Small intestine (tissue), 7 donors: ENCODE measurements around the gene FEM1B. TPM values are rescaled to one million over a fixed set of nuclear protein-coding genes. Genes with fewer than 3 reads are reported as not detected.
A peak's percentile ranks its signal among the peaks of the same experiment; 100 is the strongest.

Experiments
- DNase-seq, 2 donors: peaks; one replicate each; pipeline versions ENCODE4 v3.0.0 to v3.0.0-alpha.2; 2013
- FAIRE-seq: peaks from 2 replicates; lab custom pipeline; 2012; peaks lifted over from hg19 to GRCh38; lab: Jason Lieb, UNC
- H3K27ac ChIP-seq, 3 donors: one replicate each; pipeline ENCODE4 v1.5.1; 2013; ENCODE audit warnings: low read length in 2 of 3, mild to moderate bottlenecking in 2 of 3, control low read depth in 1 of 3, inconsistent platforms in 1 of 3, low read depth in 1 of 3, moderate library complexity in 1 of 3
- H3K27me3 ChIP-seq, 3 donors: one replicate each; pipeline ENCODE4 v1.6.1; 2013; ENCODE audit warnings: low read length in 3 of 3, inconsistent platforms in 1 of 3; ENCODE audit not compliant: control insufficient read depth in 3 of 3, insufficient read depth in 3 of 3
- H3K36me3 ChIP-seq, 3 donors: one replicate each; pipeline ENCODE4 v1.6.1; 2013; ENCODE audit warnings: low read length in 3 of 3, inconsistent platforms in 1 of 3, low read depth in 1 of 3, mild to moderate bottlenecking in 1 of 3, moderate library complexity in 1 of 3; ENCODE audit not compliant: control insufficient read depth in 3 of 3, insufficient read depth in 2 of 3
- H3K4me1 ChIP-seq, 3 donors: one replicate each; pipeline ENCODE4 v1.6.1; 2013; ENCODE audit warnings: low read length in 2 of 3, inconsistent platforms in 1 of 3, low read depth in 1 of 3, mild to moderate bottlenecking in 1 of 3, moderate library complexity in 1 of 3; ENCODE audit not compliant: control insufficient read depth in 3 of 3, insufficient read depth in 2 of 3
- H3K4me3 ChIP-seq, 3 donors: one replicate each; pipeline ENCODE4 v1.5.1; 2013; ENCODE audit warnings: low read length in 3 of 3, control low read depth in 1 of 3, inconsistent platforms in 1 of 3, low read depth in 1 of 3, mild to moderate bottlenecking in 1 of 3, moderate library complexity in 1 of 3
- H3K9me3 ChIP-seq, 2 donors: one replicate each; pipeline ENCODE4 v1.6.1; 2013; ENCODE audit warnings: low read depth in 1 of 2, low read length in 1 of 2; ENCODE audit not compliant: control insufficient read depth in 2 of 2, insufficient read depth in 1 of 2
- WGBS, 3 donors: extraction: QIAGEN DNeasy Blood & Tissue Kit; methylation state at CpG; one replicate each; pipeline ENCODE4 v1.1.7; 2013; 5-methylcytosine and 5-hydroxymethylcytosine counted together
- polyA plus RNA-seq, 4 donors: library from polyadenylated mRNA; stranded (reverse) in 3 of 4; unstranded in 1 of 4; fragments of 200-250 nt in 3 of 4; fragments of 120-200 nt in 1 of 4; gene quantifications; one replicate each; pipeline versions ENCODE4 v1.2.1 to v1.2.3, GENCODE V29; 2013
- donor health status: healthy with polysubstance abuse.
- donor health status: control.
- donor health status: control.
- donor health status: Bipolar disorder and iron deficiency.
- donor health status: healthy.

FEM1B gene
- polyA plus RNA-seq, 4 donors, result 11.3 to 54.7 (median 13.6) TPM

DNA sequence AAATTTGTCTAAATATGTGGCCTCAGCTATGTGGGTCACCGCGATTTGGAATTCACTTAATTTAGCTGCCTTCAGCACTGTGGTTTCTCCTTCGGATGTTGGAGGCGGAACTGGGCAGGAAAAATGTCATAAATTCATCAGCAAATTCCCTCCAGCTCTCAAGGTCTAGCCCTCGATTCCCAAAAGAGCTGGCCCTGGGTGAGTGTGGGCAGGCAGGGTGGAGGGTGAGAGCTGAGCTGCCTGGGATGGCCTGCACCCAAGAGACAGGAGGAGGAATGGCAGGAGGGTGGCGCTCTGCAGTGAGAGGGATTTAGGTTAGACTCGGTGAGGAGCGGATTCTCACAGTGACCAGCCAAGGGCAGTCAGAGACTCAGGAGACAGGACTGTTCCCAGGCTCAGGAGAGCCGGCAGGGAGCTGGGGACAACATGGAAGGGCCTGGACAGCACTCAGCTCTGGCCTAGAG lies 57.1 kb downstream of the FEM1B start:
- Histone ChIP-seq H3K27me3 (peaks cover 0 to 6% (median 0%) of the 10 kb centered on the region in 3 donors), H3K4me1 (no peaks in the 10 kb centered on the region), H3K4me3 (no peak overlapping the region), H3K36me3 (no peaks in the 10 kb centered on the region), H3K27ac (no peak overlapping the region), H3K9me3 (no peaks in the 10 kb centered on the region)
- 70 to 81% (median 77%) methylated on average over 9 of the region's 9 CpGs for WGBS, 3 donors
- DNase-seq, result no peak
- no peak for FAIRE-seq

DNA sequence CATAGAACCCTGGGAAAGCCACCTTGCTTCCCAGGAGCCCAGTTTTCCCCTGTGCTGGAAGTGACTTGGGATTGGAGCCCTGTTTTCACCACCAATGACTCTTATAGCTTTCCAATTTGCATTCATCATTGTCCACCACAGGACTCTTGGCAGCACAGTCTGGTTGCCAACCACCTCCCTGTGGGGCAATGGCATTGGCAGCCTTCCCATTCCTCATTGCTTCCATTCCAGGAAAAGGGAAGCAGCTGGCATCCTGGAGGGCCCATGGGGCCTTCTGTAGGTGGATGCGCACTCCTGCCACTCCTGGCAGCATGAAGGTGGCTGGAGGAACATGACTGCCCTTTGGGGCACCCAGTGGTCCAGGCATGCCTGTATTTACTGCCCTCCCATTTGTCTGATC lies 57.7 kb downstream of the FEM1B start:
- no peak for FAIRE-seq
- WGBS, 3 donors, result 75 to 85% (median 75%) methylated on average over 1 of the region's 1 CpG
- DNase-seq, result peak in 1 of 2 donors; percentile 5

DNA sequence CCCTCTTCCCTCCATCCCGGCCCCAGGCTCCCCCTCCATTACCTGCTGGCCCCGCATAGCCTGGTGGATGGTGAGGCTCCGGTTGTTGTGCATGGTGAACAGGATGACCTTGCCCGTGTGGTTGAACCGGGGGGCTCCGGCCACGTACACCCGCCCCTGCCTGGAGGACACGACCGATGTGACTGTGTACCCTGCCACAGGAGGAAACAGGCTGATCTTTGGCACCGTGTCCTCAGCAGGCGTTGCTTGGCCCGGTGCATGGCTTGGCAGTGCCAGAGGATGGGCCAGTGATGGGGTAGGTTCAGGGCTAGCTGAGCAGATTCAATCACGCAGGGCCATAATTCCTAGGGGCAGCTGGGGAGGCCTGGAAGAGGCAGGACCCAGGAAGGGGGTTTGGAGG lies 58.1 kb downstream of the FEM1B start:
- WGBS, 3 donors, result 75 to 85% (median 81%) methylated on average over 14 of the region's 14 CpGs
- DNase-seq (no peak), FAIRE-seq (no peak)
- Histone ChIP-seq H3K27ac (no peak overlapping the region), H3K4me1 (no peaks in the 10 kb centered on the region), H3K9me3 (no peaks in the 10 kb centered on the region), H3K36me3 (no peaks in the 10 kb centered on the region), H3K27me3 (peaks cover 0 to 6% (median 0%) of the 10 kb centered on the region in 3 donors), H3K4me3 (no peak overlapping the region)

More for the DNA sequence above, 57.7 kb downstream of the FEM1B start:
- Histone ChIP-seq H3K9me3 (no peaks in the 10 kb centered on the region), H3K4me3 (no peak overlapping the region), H3K27ac (no peak overlapping the region), H3K27me3 (peaks cover 0 to 6% (median 0%) of the 10 kb centered on the region in 3 donors), H3K36me3 (no peaks in the 10 kb centered on the region), H3K4me1 (no peaks in the 10 kb centered on the region)

DNA sequence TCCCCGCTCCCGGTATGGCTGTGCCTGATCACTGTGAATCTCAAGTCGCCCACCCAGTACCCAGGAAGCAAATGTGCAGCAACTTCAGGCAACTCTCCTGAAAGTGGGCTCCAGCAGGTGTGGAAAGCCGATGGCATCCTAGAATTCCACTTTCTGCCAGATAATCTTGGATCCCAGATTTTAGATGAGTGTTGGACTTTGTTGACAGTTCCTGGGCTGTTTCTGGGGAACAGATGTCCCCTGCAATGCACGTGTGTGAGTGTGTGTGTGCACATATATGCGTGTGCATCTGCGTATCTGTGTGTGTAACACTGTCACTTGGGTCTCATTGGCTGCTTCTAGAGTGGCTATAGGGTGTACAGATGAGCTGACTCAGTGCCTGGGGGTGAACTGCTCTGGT lies 59.0 kb downstream of the FEM1B start:
- FAIRE-seq, result no peak
- Histone ChIP-seq H3K4me1 (no peaks in the 10 kb centered on the region), H3K36me3 (no peaks in the 10 kb centered on the region), H3K9me3 (no peaks in the 10 kb centered on the region), H3K4me3 (no peak overlapping the region), H3K27me3 (peaks cover 0 to 2% (median 0%) of the 10 kb centered on the region in 3 donors), H3K27ac (no peak overlapping the region)
- no peak for DNase-seq
- WGBS, 3 donors, result 81 to 88% (median 86%) methylated on average over 7 of the region's 7 CpGs

DNA sequence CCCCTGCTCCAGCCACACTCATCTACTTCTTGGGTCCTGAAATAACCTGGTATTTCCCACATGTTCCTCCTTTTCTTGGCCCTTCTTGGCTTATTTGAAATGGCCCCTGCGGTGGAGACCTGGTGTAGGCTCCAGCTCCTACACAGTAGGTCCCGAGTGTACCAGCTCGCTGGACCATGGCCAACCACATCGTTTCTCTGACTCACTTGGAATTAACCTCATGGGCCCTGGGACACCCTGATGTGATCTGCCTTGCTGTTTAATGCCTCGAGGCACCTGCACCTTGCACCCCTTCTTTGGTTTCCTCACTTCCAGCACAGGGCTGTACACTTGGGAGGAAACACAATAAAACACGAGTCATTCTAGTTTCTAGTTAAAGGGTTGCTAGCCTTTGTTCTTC lies 60.3 kb downstream of the FEM1B start:
- 40 to 61% (median 52%) methylated on average over 6 of the region's 6 CpGs for WGBS, 3 donors
- H3K4me3 ChIP-seq, result no peak overlapping the region
- H3K36me3 ChIP-seq, result no peaks in the 10 kb centered on the region
- no peaks in the 10 kb centered on the region for H3K9me3 ChIP-seq
- DNase-seq (no peak), FAIRE-seq (no peak)
- H3K27me3 ChIP-seq, result peaks cover 0 to 2% (median 0%) of the 10 kb centered on the region in 3 donors
- no peaks in the 10 kb centered on the region for H3K4me1 ChIP-seq
- no peak overlapping the region for H3K27ac ChIP-seq

DNA sequence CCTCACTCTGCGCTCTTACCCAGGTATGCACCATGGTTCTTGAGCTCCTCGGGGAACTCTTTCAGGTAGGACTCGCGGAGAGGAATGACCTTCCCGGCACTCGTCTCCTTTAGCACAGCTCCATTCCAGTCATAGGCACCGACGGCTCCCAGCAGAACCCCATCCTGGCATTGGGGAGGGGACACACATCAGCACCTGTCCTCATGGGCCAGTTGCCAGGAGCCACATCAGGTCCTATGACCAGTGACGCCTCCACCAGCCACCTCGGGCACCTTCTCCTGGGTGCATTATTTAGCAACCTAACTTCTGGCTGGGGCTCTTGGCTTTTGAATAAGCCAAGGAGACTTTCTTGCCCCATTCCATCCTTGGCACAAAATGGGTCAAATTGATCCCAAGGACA lies 61.9 kb downstream of the FEM1B start:
- FAIRE-seq, result no peak
- Histone ChIP-seq H3K4me1 (no peaks in the 10 kb centered on the region), H3K4me3 (no peak overlapping the region), H3K27me3 (no peaks in the 10 kb centered on the region), H3K36me3 (no peaks in the 10 kb centered on the region), H3K9me3 (no peaks in the 10 kb centered on the region), H3K27ac (no peak overlapping the region)
- no peak for DNase-seq
- 86 to 91% (median 87%) methylated on average over 10 of the region's 10 CpGs for WGBS, 3 donors

DNA sequence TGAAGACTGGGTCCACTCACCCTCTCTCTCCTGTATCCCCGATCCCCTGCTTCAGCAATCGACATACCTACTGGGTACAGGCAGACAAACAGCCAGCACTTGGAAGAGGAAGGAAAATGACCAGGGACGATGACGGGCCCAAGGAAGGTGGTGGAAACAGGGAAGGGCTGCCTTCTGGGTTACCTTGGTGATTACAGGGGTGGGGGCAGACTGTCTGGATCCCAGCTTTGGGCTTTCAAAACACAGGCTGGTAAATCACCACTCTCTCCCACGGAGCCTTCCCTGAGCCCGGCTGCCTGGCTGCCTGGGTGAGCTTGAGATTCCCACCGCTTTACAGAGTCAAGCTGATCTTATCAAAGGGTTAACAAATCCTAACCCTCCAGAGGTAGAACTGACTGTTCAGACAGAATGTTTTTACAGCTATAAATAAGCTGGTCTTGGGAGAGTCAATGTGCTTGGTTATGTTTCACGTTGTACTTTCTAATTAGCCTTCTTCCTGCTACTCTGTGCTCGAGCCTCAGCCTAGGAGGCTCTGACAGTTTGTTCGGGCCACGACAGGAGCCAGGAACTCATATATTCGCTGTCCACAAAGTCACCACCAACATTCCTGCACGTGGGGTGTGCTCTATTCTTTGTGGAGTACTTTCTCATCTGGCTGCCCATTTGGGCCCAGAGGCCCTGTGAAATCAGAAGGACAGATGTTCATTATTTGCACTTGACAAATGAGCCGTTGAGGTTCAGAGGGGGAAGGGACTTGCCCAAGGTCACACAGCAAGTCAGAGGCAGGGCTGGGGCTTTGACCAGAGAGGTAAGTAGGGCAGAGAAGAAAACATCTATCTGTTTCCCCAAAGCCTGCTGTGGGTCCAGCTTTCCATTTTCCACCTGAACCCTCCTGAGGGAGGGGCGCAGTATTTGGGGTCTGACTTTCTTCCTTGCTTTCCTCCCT lies 63.5 kb downstream of the FEM1B start:
- H3K9me3 ChIP-seq, result no peaks in the 10 kb centered on the region
- no peaks in the 10 kb centered on the region for H3K36me3 ChIP-seq
- 71 to 77% (median 71%) methylated on average over 15 of the region's 15 CpGs for WGBS, 3 donors
- no peaks in the 10 kb centered on the region for H3K4me1 ChIP-seq
- no peak for FAIRE-seq
- H3K27me3 ChIP-seq, result no peaks in the 10 kb centered on the region
- no peak for DNase-seq
- H3K4me3 ChIP-seq, result no peak overlapping the region
- peak overlapping the region in 1 of 3 donors; percentile 23 for H3K27ac ChIP-seq

DNA sequence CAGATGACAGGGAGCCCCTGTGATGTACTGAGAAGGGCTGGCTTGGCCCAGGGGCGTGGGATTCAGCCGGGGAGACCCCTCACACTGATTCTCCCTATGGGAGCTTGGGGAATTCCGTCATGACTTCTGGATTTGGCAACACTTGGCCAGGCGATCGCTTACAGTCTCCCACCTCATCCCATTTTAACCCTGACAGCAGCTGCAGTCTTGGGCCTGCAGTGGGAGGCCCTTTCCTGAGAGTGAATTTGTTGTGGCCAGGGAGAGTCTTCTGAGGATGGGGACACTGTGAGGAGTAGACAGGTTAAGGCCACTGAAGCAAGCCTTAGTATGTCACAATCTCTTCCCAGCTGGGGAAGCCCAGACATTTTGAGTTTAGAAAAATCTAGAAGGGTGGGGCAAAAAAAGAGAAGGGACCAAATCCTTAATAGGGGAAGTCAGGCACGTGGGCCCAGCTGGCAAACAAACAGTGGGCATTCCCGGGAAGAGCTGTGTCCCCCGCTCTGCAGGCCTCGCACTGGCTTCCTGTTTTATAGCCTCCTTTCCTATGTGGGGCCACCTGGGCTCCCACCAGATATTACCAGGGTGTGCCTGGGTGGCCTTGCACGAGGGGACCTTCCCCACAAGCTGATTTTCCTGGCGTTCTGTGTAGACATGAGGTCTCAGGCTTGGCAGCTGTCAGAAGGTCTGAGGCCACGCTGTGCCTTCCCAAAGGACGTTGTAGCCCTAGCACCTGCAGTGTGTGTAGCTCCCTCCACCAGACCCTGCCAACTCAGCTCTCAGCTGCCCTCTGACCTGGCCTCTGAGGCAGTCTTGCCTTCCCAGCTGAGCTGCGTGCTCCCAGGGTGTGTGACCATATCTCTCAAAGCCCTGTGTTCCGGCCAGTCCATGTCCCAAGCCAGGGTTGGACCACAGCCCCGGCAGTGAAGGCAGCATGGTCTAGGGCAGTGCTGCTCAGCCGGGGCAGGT lies 64.5 kb downstream of the FEM1B start:
- Histone ChIP-seq H3K9me3 (no peaks in the 10 kb centered on the region), H3K4me1 (no peaks in the 10 kb centered on the region), H3K27me3 (no peaks in the 10 kb centered on the region), H3K4me3 (no peak overlapping the region), H3K36me3 (no peaks in the 10 kb centered on the region), H3K27ac (peak overlapping the region in 1 of 3 donors; percentile 23)
- DNase-seq (no peak), FAIRE-seq (no peak)
- WGBS, 3 donors, result 63 to 80% (median 67%) methylated on average over 17 of the region's 17 CpGs
